Measurements from ENCODE around the gene CAPN15. TPM values are rescaled to one million over a fixed set of nuclear protein-coding genes. Genes with fewer than 3 reads are reported as not detected.

Gene CAPN15
- total RNA-seq, 1 experiment from 2014 or later, result 76.4 TPM

GRCh38 chr16:548586-548985 is 21.1 kb downstream of the CAPN15 start:
- Histone ChIP-seq H3K9me3 (ENCODE audit: control insufficient read depth, low read depth, low read length) (no peaks in the 10 kb centered on the region), H4K5ac (ENCODE audit: insufficient read length, low read depth, low read length) (no peak overlapping the region), H3K27me3 (ENCODE audit: insufficient read depth, low read length) (no peaks in the 10 kb centered on the region), H2BK15ac (ENCODE audit: low read depth, low read length) (no peak overlapping the region), H3K4me1 (ENCODE audit: insufficient read depth, low read length) (no peaks in the 10 kb centered on the region), H4K91ac (ENCODE audit: insufficient read length, low read depth, low read length) (no peak overlapping the region), H4K8ac (replicated peaks; ENCODE audit: insufficient read length, low read depth, low read length) (no peak overlapping the region), H3K9ac (ENCODE audit: extremely low read depth, insufficient read length, low read length) (no peak overlapping the region), H3T11ph (ENCODE audit: low read length) (no peak overlapping the region), H3K56ac (ENCODE audit: insufficient read length, low read depth, low read length) (no peak overlapping the region), H3K4ac (ENCODE audit: low read depth, low read length) (no peak overlapping the region), H2BK120ac (ENCODE audit: low read depth, low read length, poor library complexity, severe bottlenecking) (no peak overlapping the region), H2BK12ac (ENCODE audit: insufficient read length, low read depth, low read length) (no peak overlapping the region), H2BK5ac (ENCODE audit: insufficient read length, low read length) (no peak overlapping the region), H3K14ac (ENCODE audit: insufficient read depth, low read length) (no peak overlapping the region), H2AK5ac (ENCODE audit: insufficient read length, low read length) (no peak overlapping the region), H3K27ac (ENCODE audit: insufficient read length, low read depth, low read length) (no peak overlapping the region), H4K20me1 (ENCODE audit: control insufficient read depth, insufficient read depth, insufficient read length) (no peaks in the 10 kb centered on the region), H3K4me2 (ENCODE audit: insufficient read depth, insufficient read length, low read length) (no peak overlapping the region), H3K18ac (ENCODE audit: insufficient read length, low read depth, low read length) (no peak overlapping the region), H3K23me2 (ENCODE audit: insufficient read length, low read depth, low read length, poor library complexity, severe bottlenecking) (no peaks in the 10 kb centered on the region), H3K23ac (ENCODE audit: insufficient read length, low read depth, low read length) (no peak overlapping the region), H2BK20ac (ENCODE audit: low read depth, low read length, poor library complexity, severe bottlenecking) (no peak overlapping the region), H2AFZ (ENCODE audit: low read length) (no peak overlapping the region), H3K79me1 (ENCODE audit: insufficient read depth, low read depth, low read length, poor library complexity, severe bottlenecking) (no peaks in the 10 kb centered on the region), H3K79me2 (ENCODE audit: insufficient read depth, low read length) (no peaks in the 10 kb centered on the region)
- no peak for DNase-seq
- Mint-ChIP-seq H3K36me3 (ENCODE audit: insufficient read depth in 1 of 3, low read depth in 3 of 3) (peaks cover 0 to 6% (median 2%) of the 10 kb centered on the region in 3 experiments; a peak in 3 of 7 replicates), H3K4me3 (no peak overlapping the region), H3K4me1 (no peaks in the 10 kb centered on the region), H3K27ac (no peak overlapping the region), H3K9me3 (no peaks in the 10 kb centered on the region), H3K27me3 (ENCODE audit: low read depth) (no peaks in the 10 kb centered on the region)
- TF ChIP-seq CTCF (conservative IDR thresholded peaks at IDR 0.05), result no peak
- WGBS (ENCODE audit: extremely low coverage, insufficient read length, low lambda C conversion rate), result no CpG with 5 or more reads among the region's 21 CpGs

All from H9 (cell line).